ENCODE results near the gene SLC7A5.

DNA sequence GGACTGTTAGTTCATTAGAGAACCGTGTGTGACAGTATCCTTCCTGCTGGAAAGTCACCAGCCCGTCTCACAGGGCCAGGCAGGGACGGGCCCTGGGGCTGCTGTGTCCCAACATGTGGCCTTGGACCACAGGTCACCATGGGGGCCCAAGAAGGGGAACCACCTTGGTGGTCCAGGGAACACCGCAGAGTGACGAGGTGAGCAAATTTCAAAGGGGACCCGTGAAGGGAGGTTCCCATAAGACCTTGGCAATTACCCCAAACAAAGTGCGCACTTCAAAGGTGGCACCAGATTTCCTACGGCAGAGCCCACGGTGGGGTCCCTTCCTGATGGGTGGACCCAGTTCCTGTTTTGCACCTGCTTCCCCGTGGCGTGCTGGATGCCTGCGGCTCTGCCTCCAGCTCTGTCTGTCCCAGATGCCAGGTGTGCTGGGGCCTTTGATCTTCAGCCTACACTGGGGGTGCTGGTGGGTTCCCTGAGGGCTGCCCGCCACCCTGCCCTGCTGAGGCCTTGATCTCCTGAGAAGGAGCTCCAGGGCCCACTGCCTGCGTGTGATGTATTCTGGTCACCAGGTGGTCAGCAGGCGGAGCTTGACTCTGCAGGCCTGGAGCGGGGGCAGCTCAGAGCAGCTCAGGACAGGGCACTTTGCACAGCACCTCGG, 27.0 kb downstream of the SLC7A5 start:
- TF ChIP-seq EZH2 (optimal IDR thresholded peaks at IDR 0.05; ENCODE audit: low read depth, low read length), result no peak
- TF ChIP-seq, protein P1, sequence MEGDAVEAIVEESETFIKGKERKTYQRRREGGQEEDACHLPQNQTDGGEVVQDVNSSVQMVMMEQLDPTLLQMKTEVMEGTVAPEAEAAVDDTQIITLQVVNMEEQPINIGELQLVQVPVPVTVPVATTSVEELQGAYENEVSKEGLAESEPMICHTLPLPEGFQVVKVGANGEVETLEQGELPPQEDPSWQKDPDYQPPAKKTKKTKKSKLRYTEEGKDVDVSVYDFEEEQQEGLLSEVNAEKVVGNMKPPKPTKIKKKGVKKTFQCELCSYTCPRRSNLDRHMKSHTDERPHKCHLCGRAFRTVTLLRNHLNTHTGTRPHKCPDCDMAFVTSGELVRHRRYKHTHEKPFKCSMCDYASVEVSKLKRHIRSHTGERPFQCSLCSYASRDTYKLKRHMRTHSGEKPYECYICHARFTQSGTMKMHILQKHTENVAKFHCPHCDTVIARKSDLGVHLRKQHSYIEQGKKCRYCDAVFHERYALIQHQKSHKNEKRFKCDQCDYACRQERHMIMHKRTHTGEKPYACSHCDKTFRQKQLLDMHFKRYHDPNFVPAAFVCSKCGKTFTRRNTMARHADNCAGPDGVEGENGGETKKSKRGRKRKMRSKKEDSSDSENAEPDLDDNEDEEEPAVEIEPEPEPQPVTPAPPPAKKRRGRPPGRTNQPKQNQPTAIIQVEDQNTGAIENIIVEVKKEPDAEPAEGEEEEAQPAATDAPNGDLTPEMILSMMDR (IDR thresholded peaks at IDR 0.05; ENCODE audit: low read length), result no peak

All from MM.1S (cell line).